ENCODE data around the gene ZMIZ1.
A peak's percentile ranks its signal among the peaks of the same experiment; 100 is the strongest.

ZMIZ1 gene

GRCh38 chr10:79179164-79179956 lies 110.6 kb downstream of the ZMIZ1 start:
- peaks cover 26 to 48% of the 10 kb centered on the region in 2 donors for H3K4me1 ChIP-seq (ENCODE audit: control insufficient read depth in 2 of 2, insufficient read depth in 2 of 2, low read length in 2 of 2)
- H3K27ac ChIP-seq (ENCODE audit: low read depth in 2 of 2, low read length in 2 of 2): no peak overlapping the region
- H3K9me3 ChIP-seq (ENCODE audit: control insufficient read depth in 2 of 2, low read length in 2 of 2): no peaks in the 10 kb centered on the region
- no peaks in the 10 kb centered on the region for H3K27me3 ChIP-seq (ENCODE audit: control insufficient read depth in 2 of 2, insufficient read depth in 2 of 2, low read length in 2 of 2)
- peaks cover 0 to 14% of the 10 kb centered on the region in 2 donors for H3K36me3 ChIP-seq (ENCODE audit: control insufficient read depth in 2 of 2, insufficient read depth in 2 of 2, low read length in 2 of 2)
- H3K9ac ChIP-seq (ENCODE audit: low read depth in 1 of 2, low read length in 2 of 2): no peak overlapping the region
- H3K4me3 ChIP-seq (ENCODE audit: low read length in 2 of 2): no peak overlapping the region

GRCh38 chr10:79179957-79180309 lies 111.2 kb downstream of the ZMIZ1 start:
- peaks cover 0 to 10% of the 10 kb centered on the region in 2 donors for H3K36me3 ChIP-seq (ENCODE audit: control insufficient read depth in 2 of 2, insufficient read depth in 2 of 2, low read length in 2 of 2)
- no peak overlapping the region for H3K27ac ChIP-seq (ENCODE audit: low read depth in 2 of 2, low read length in 2 of 2)
- H3K4me1 ChIP-seq (ENCODE audit: control insufficient read depth in 2 of 2, insufficient read depth in 2 of 2, low read length in 2 of 2): peaks cover 32 to 54% of the 10 kb centered on the region in 2 donors
- H3K9ac ChIP-seq (ENCODE audit: low read depth in 1 of 2, low read length in 2 of 2): no peak overlapping the region
- H3K27me3 ChIP-seq (ENCODE audit: control insufficient read depth in 2 of 2, insufficient read depth in 2 of 2, low read length in 2 of 2): no peaks in the 10 kb centered on the region
- no peaks in the 10 kb centered on the region for H3K9me3 ChIP-seq (ENCODE audit: control insufficient read depth in 2 of 2, low read length in 2 of 2)
- no peak overlapping the region for H3K4me3 ChIP-seq (ENCODE audit: low read length in 2 of 2)

- H3K27ac ChIP-seq (ENCODE audit: low read depth in 2 of 2, low read length in 2 of 2): no peak overlapping the region
These were observed 111.9 kb downstream of the ZMIZ1 start for GRCh38 chr10:79180414-79181221.

GRCh38 chr10:79181227-79181626 lies 112.5 kb downstream of the ZMIZ1 start:
- no peak overlapping the region for H3K27ac ChIP-seq (ENCODE audit: low read depth in 2 of 2, low read length in 2 of 2)

More at GRCh38 chr10:79180414-79181221, 111.9 kb downstream of the ZMIZ1 start:
- H3K4me1 ChIP-seq (ENCODE audit: control insufficient read depth in 2 of 2, insufficient read depth in 2 of 2, low read length in 2 of 2): peaks cover 35 to 57% of the 10 kb centered on the region in 2 donors
- H3K9ac ChIP-seq (ENCODE audit: low read depth in 1 of 2, low read length in 2 of 2): no peak overlapping the region
- no peaks in the 10 kb centered on the region for H3K27me3 ChIP-seq (ENCODE audit: control insufficient read depth in 2 of 2, insufficient read depth in 2 of 2, low read length in 2 of 2)
- H3K9me3 ChIP-seq (ENCODE audit: control insufficient read depth in 2 of 2, low read length in 2 of 2): no peaks in the 10 kb centered on the region
- no peak overlapping the region for H3K4me3 ChIP-seq (ENCODE audit: low read length in 2 of 2)
- peaks cover 0 to 7% of the 10 kb centered on the region in 2 donors for H3K36me3 ChIP-seq (ENCODE audit: control insufficient read depth in 2 of 2, insufficient read depth in 2 of 2, low read length in 2 of 2)

GRCh38 chr10:79181698-79182521 lies 113.1 kb downstream of the ZMIZ1 start:
- peaks cover 38 to 56% of the 10 kb centered on the region in 2 donors for H3K4me1 ChIP-seq (ENCODE audit: control insufficient read depth in 2 of 2, insufficient read depth in 2 of 2, low read length in 2 of 2)
- H3K27me3 ChIP-seq (ENCODE audit: control insufficient read depth in 2 of 2, insufficient read depth in 2 of 2, low read length in 2 of 2): no peaks in the 10 kb centered on the region
- H3K36me3 ChIP-seq (ENCODE audit: control insufficient read depth in 2 of 2, insufficient read depth in 2 of 2, low read length in 2 of 2): peaks cover 0 to 4% of the 10 kb centered on the region in 2 donors
- H3K9ac ChIP-seq (ENCODE audit: low read depth in 1 of 2, low read length in 2 of 2): no peak overlapping the region
- no peaks in the 10 kb centered on the region for H3K9me3 ChIP-seq (ENCODE audit: control insufficient read depth in 2 of 2, low read length in 2 of 2)
- no peak overlapping the region for H3K4me3 ChIP-seq (ENCODE audit: low read length in 2 of 2)
- H3K27ac ChIP-seq (ENCODE audit: low read depth in 2 of 2, low read length in 2 of 2): peak overlapping the region in 1 of 2 donors; percentile 0

More at GRCh38 chr10:79181227-79181626, 112.5 kb downstream of the ZMIZ1 start:
- H3K36me3 ChIP-seq (ENCODE audit: control insufficient read depth in 2 of 2, insufficient read depth in 2 of 2, low read length in 2 of 2): peaks cover 0 to 7% of the 10 kb centered on the region in 2 donors
- H3K9ac ChIP-seq (ENCODE audit: low read depth in 1 of 2, low read length in 2 of 2): no peak overlapping the region
- no peaks in the 10 kb centered on the region for H3K9me3 ChIP-seq (ENCODE audit: control insufficient read depth in 2 of 2, low read length in 2 of 2)
- H3K4me1 ChIP-seq (ENCODE audit: control insufficient read depth in 2 of 2, insufficient read depth in 2 of 2, low read length in 2 of 2): peaks cover 40 to 59% of the 10 kb centered on the region in 2 donors
- no peaks in the 10 kb centered on the region for H3K27me3 ChIP-seq (ENCODE audit: control insufficient read depth in 2 of 2, insufficient read depth in 2 of 2, low read length in 2 of 2)
- H3K4me3 ChIP-seq (ENCODE audit: low read length in 2 of 2): no peak overlapping the region

GRCh38 chr10:79182781-79183467 lies 114.2 kb downstream of the ZMIZ1 start:
- H3K4me3 ChIP-seq (ENCODE audit: low read length in 2 of 2): no peak overlapping the region
- H3K27me3 ChIP-seq (ENCODE audit: control insufficient read depth in 2 of 2, insufficient read depth in 2 of 2, low read length in 2 of 2): no peaks in the 10 kb centered on the region
- peaks cover 45 to 60% of the 10 kb centered on the region in 2 donors for H3K4me1 ChIP-seq (ENCODE audit: control insufficient read depth in 2 of 2, insufficient read depth in 2 of 2, low read length in 2 of 2)
- no peaks in the 10 kb centered on the region for H3K9me3 ChIP-seq (ENCODE audit: control insufficient read depth in 2 of 2, low read length in 2 of 2)
- H3K9ac ChIP-seq (ENCODE audit: low read depth in 1 of 2, low read length in 2 of 2): no peak overlapping the region
- H3K27ac ChIP-seq (ENCODE audit: low read depth in 2 of 2, low read length in 2 of 2): peak overlapping the region in 1 of 2 donors; percentile 53
- H3K36me3 ChIP-seq (ENCODE audit: control insufficient read depth in 2 of 2, insufficient read depth in 2 of 2, low read length in 2 of 2): peaks cover 5 to 6% of the 10 kb centered on the region in 2 donors

GRCh38 chr10:79183468-79183865 lies 114.7 kb downstream of the ZMIZ1 start:
- Histone ChIP-seq H3K9me3 (ENCODE audit: control insufficient read depth in 2 of 2, low read length in 2 of 2) (no peaks in the 10 kb centered on the region), H3K27ac (ENCODE audit: low read depth in 2 of 2, low read length in 2 of 2) (peak overlapping the region in 1 of 2 donors; percentile 53), H3K4me1 (ENCODE audit: control insufficient read depth in 2 of 2, insufficient read depth in 2 of 2, low read length in 2 of 2) (peaks cover 44 to 62% of the 10 kb centered on the region in 2 donors), H3K36me3 (ENCODE audit: control insufficient read depth in 2 of 2, insufficient read depth in 2 of 2, low read length in 2 of 2) (peaks cover 5 to 6% of the 10 kb centered on the region in 2 donors), H3K27me3 (ENCODE audit: control insufficient read depth in 2 of 2, insufficient read depth in 2 of 2, low read length in 2 of 2) (no peaks in the 10 kb centered on the region), H3K9ac (ENCODE audit: low read depth in 1 of 2, low read length in 2 of 2) (no peak overlapping the region), H3K4me3 (ENCODE audit: low read length in 2 of 2) (no peak overlapping the region)

- H3K36me3 ChIP-seq (ENCODE audit: control insufficient read depth in 2 of 2, insufficient read depth in 2 of 2, low read length in 2 of 2): peaks cover 6% of the 10 kb centered on the region in 2 donors
- no peaks in the 10 kb centered on the region for H3K9me3 ChIP-seq (ENCODE audit: control insufficient read depth in 2 of 2, low read length in 2 of 2)
- H3K9ac ChIP-seq (ENCODE audit: low read depth in 1 of 2, low read length in 2 of 2): no peak overlapping the region
- peaks cover 44 to 62% of the 10 kb centered on the region in 2 donors for H3K4me1 ChIP-seq (ENCODE audit: control insufficient read depth in 2 of 2, insufficient read depth in 2 of 2, low read length in 2 of 2)
- H3K27me3 ChIP-seq (ENCODE audit: control insufficient read depth in 2 of 2, insufficient read depth in 2 of 2, low read length in 2 of 2): no peaks in the 10 kb centered on the region
- H3K27ac ChIP-seq (ENCODE audit: low read depth in 2 of 2, low read length in 2 of 2): peak overlapping the region; percentile 11 to 25
- no peak overlapping the region for H3K4me3 ChIP-seq (ENCODE audit: low read length in 2 of 2)
These were observed 115.4 kb downstream of the ZMIZ1 start for GRCh38 chr10:79184145-79184625.

- Histone ChIP-seq H3K27me3 (ENCODE audit: control insufficient read depth in 2 of 2, insufficient read depth in 2 of 2, low read length in 2 of 2) (no peaks in the 10 kb centered on the region), H3K36me3 (ENCODE audit: control insufficient read depth in 2 of 2, insufficient read depth in 2 of 2, low read length in 2 of 2) (peaks cover 6 to 9% of the 10 kb centered on the region in 2 donors), H3K4me1 (ENCODE audit: control insufficient read depth in 2 of 2, insufficient read depth in 2 of 2, low read length in 2 of 2) (peaks cover 44 to 62% of the 10 kb centered on the region in 2 donors), H3K27ac (ENCODE audit: low read depth in 2 of 2, low read length in 2 of 2) (peak overlapping the region; percentile 6 to 25), H3K4me3 (ENCODE audit: low read length in 2 of 2) (no peak overlapping the region), H3K9me3 (ENCODE audit: control insufficient read depth in 2 of 2, low read length in 2 of 2) (no peaks in the 10 kb centered on the region), H3K9ac (ENCODE audit: low read depth in 1 of 2, low read length in 2 of 2) (no peak overlapping the region)
These were observed 115.9 kb downstream of the ZMIZ1 start for GRCh38 chr10:79184657-79185056.

Data from mucosa of rectum (tissue), 2 donors.